ENCODE measurements around the gene FRMD1.

Gene FRMD1

DNA sequence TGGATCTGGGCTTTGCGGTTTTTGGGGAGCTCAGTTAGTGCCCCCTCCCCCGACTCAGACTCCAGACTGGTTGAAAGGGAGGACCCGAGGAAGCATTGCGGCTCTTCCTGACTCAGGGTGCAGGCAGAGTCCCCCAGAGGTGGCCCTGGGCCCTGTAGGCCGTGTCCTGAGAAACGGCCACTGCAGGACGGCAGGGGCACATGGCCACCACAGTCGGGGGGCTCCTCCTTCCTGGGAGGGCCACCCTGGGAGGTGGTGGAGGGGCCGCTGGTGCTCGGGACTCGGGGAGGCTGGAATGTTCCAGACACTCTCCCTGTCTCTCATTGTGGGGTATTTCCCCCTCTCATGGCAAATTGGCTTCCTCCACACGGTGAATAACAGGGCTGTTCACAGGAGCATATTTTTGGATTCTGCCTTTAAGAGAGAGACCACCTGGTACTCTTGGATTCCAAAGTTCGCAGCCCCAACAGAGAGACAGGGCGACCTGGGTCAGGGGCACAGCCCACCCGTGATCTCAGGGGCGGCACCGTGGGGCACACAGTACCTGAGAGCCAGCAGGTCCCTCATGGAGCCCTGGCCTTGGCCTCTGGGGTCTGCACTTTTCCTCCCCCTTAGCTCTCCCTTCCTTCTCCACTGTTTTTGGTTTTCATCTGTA, 35.7 kb downstream of the FRMD1 start:
- POLR2A ChIA-PET: no interaction called here
- peaks cover 0 to 1% (median 0%) of the 10 kb centered on the region in 5 experiments for H3K27me3 ChIP-seq (replicated peaks in 2 of 5; ENCODE audit: control insufficient read depth in 4 of 5, insufficient read depth in 5 of 5, low read length in 4 of 5)

DNA sequence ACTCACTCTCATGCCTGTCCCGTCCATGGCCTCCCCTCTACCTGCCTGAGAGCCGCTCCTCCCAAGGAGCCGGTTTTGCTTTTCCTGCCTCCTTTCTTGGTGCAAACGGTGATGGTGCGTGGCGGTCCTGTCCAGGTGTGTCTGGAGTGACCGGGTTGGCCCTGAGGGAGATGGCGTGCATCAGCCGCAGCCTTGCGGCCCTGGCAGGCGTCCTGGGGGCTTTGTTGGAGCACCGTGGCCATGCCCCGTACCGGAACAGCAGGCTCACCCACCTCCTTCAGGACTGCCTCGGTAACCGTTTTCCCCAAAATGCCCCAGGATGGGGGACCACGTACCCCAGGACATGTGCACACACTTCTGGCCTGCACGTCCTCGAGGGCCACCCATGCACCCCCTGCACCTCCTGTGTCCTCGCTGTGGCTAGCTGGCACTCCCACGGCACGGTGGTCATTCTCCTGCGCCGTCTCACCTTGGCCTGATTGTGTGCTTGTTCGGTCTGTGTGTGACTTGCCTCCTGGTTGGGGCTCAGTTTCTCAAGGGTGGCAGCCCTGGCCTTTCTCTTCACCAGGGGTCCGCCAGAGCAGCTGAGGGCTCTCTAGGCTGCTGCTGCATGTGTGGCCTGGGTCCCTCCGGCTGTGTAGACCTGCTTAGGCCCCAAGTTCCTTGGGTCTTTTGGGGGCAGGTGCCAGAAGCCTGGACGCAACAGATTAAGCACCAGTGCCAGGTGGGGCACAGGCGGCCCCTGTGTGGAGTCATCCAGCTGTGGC, 36.4 kb downstream of the FRMD1 start:
- no peaks in the 10 kb centered on the region for H3K4me1 ChIP-seq (ENCODE audit: control extremely low read depth in 1 of 4, control insufficient read depth in 4 of 4, insufficient read depth in 4 of 4, low read length in 3 of 4)
- no peak overlapping the region for H3K4me3 ChIP-seq (ENCODE audit: control insufficient read depth in 1 of 7, extremely low read depth in 1 of 7, insufficient read depth in 4 of 7, low read depth in 2 of 7, low read length in 6 of 7)
- POLR2A ChIA-PET: no interaction called here
- no peak for DNase-seq
- H3K27me3 ChIP-seq (replicated peaks in 2 of 5; ENCODE audit: control insufficient read depth in 4 of 5, insufficient read depth in 5 of 5, low read length in 4 of 5): peaks cover 0 to 8% (median 0%) of the 10 kb centered on the region in 5 experiments
- CTCF ChIA-PET: no interaction called here
- H3K9me3 ChIP-seq (ENCODE audit: control extremely low read depth in 1 of 5, control insufficient read depth in 4 of 5, insufficient read depth in 2 of 5, low read depth in 1 of 5, low read length in 4 of 5): peaks cover 0 to 52% (median 31%) of the 10 kb centered on the region in 5 experiments
- H3K27ac ChIP-seq (ENCODE audit: insufficient read depth in 1 of 2, low read depth in 1 of 2, low read length in 2 of 2, poor library complexity in 1 of 2, severe bottlenecking in 2 of 2): no peak overlapping the region
- no peaks in the 10 kb centered on the region for H3K36me3 ChIP-seq (ENCODE audit: control insufficient read depth in 4 of 4, insufficient read depth in 4 of 4, low read length in 3 of 4)
- WGBS (ENCODE audit: insufficient coverage): 96% methylated on average over 29 of the region's 29 CpGs

More for the DNA sequence above, 35.7 kb downstream of the FRMD1 start:
- no peaks in the 10 kb centered on the region for H3K36me3 ChIP-seq (ENCODE audit: control insufficient read depth in 4 of 4, insufficient read depth in 4 of 4, low read length in 3 of 4)
- H3K4me3 ChIP-seq (ENCODE audit: control insufficient read depth in 1 of 7, extremely low read depth in 1 of 7, insufficient read depth in 4 of 7, low read depth in 2 of 7, low read length in 6 of 7): no peak overlapping the region
- peaks cover 0 to 45% (median 29%) of the 10 kb centered on the region in 5 experiments for H3K9me3 ChIP-seq (ENCODE audit: control extremely low read depth in 1 of 5, control insufficient read depth in 4 of 5, insufficient read depth in 2 of 5, low read depth in 1 of 5, low read length in 4 of 5)
- WGBS (ENCODE audit: insufficient coverage): 93% methylated on average over 13 of the region's 17 CpGs
- CTCF ChIA-PET: no interaction called here
- H3K4me1 ChIP-seq (ENCODE audit: control extremely low read depth in 1 of 4, control insufficient read depth in 4 of 4, insufficient read depth in 4 of 4, low read length in 3 of 4): no peaks in the 10 kb centered on the region
- no peak for DNase-seq
- no peak overlapping the region for H3K27ac ChIP-seq (ENCODE audit: insufficient read depth in 1 of 2, low read depth in 1 of 2, low read length in 2 of 2, poor library complexity in 1 of 2, severe bottlenecking in 2 of 2)

GRCh38 chr6:168041928-168042327, 37.1 kb downstream of the FRMD1 start:
- ChIA-PET CTCF (no interaction called here), POLR2A (no interaction called here)
- H3K4me3 ChIP-seq (ENCODE audit: control insufficient read depth in 1 of 7, extremely low read depth in 1 of 7, insufficient read depth in 4 of 7, low read depth in 2 of 7, low read length in 6 of 7): no peak overlapping the region
- peaks cover 0 to 13% (median 0%) of the 10 kb centered on the region in 5 experiments for H3K27me3 ChIP-seq (replicated peaks in 2 of 5; ENCODE audit: control insufficient read depth in 4 of 5, insufficient read depth in 5 of 5, low read length in 4 of 5)
- H3K9me3 ChIP-seq (ENCODE audit: control extremely low read depth in 1 of 5, control insufficient read depth in 4 of 5, insufficient read depth in 2 of 5, low read depth in 1 of 5, low read length in 4 of 5): peaks cover 0 to 59% (median 33%) of the 10 kb centered on the region in 5 experiments
- no peak overlapping the region for H3K27ac ChIP-seq (ENCODE audit: insufficient read depth in 1 of 2, low read depth in 1 of 2, low read length in 2 of 2, poor library complexity in 1 of 2, severe bottlenecking in 2 of 2)
- no peaks in the 10 kb centered on the region for H3K36me3 ChIP-seq (ENCODE audit: control insufficient read depth in 4 of 4, insufficient read depth in 4 of 4, low read length in 3 of 4)
- H3K4me1 ChIP-seq (ENCODE audit: control extremely low read depth in 1 of 4, control insufficient read depth in 4 of 4, insufficient read depth in 4 of 4, low read length in 3 of 4): no peaks in the 10 kb centered on the region
- WGBS (ENCODE audit: insufficient coverage): 99% methylated on average over 15 of the region's 15 CpGs
- no peak for DNase-seq

DNA sequence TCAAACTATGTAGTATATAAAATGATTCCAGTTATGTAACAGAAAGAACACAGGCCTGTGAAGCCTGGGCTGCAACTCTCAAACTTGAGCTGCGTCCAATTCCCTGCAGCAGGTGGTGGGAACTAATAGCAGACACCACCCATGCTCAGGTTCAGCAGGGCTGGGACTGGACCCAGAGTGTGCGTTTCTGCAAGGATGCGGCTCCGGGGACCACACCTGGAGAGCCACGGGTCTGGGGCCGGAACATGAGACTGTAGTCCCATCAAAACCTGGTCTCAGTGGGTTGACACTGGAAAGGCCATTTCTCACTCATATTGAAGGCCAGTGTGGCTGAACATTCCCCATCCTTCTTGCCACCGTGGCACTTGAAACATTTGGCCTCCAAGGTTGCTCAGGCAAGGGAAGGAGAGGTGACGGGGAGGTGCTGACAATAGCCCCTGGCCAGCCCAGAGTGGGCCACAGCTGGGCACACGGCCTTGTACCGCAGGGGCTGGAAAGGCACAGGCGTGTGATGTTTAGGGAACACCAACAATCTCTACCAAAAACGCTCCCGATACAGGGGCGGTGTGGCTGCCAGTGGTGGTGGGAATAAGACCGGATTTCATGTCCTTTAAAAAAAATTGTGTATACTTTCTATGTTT, 38.0 kb downstream of the FRMD1 start:
- Histone ChIP-seq H3K4me3 (ENCODE audit: control insufficient read depth in 1 of 7, extremely low read depth in 1 of 7, insufficient read depth in 4 of 7, low read depth in 2 of 7, low read length in 6 of 7) (no peak overlapping the region), H3K4me1 (ENCODE audit: control extremely low read depth in 1 of 4, control insufficient read depth in 4 of 4, insufficient read depth in 4 of 4, low read length in 3 of 4) (peaks cover 0 to 1% (median 0%) of the 10 kb centered on the region in 4 experiments), H3K27me3 (replicated peaks in 2 of 5; ENCODE audit: control insufficient read depth in 4 of 5, insufficient read depth in 5 of 5, low read length in 4 of 5) (peaks cover 0 to 22% (median 2%) of the 10 kb centered on the region in 5 experiments), H3K36me3 (ENCODE audit: control insufficient read depth in 4 of 4, insufficient read depth in 4 of 4, low read length in 3 of 4) (no peaks in the 10 kb centered on the region), H3K9me3 (ENCODE audit: control extremely low read depth in 1 of 5, control insufficient read depth in 4 of 5, insufficient read depth in 2 of 5, low read depth in 1 of 5, low read length in 4 of 5) (peaks cover 0 to 64% (median 34%) of the 10 kb centered on the region in 5 experiments), H3K27ac (ENCODE audit: insufficient read depth in 1 of 2, low read depth in 1 of 2, low read length in 2 of 2, poor library complexity in 1 of 2, severe bottlenecking in 2 of 2) (no peak overlapping the region)
- 99% methylated on average over 11 of the region's 15 CpGs for WGBS (ENCODE audit: insufficient coverage)
- POLR2A ChIA-PET: no interaction called here
- no peak for DNase-seq
- CTCF ChIA-PET: no interaction called here

DNA sequence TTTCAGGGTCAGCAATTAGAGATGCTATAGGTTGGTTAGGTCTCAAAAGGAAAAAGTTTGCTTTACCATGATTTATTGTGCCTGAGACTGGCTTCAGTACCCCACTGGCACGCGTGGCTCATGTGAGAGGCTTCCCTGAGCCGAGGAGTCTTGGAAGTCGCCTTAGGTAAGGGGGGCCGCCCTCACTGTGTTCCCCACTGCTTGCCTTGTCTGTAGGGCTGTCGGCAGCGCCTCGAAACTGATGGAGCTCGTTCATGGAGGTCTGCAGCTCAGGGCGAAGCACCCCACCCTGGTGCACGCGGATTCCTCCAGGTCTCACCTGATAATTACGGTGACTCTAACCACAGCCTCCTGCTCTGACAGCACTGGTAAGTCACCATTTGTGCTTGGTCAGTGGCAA, 39.2 kb downstream of the FRMD1 start:
- DNase-seq: peak in 2 of 3 donors; percentile 7 to 15

GRCh38 chr6:168039301-168039700, 39.7 kb downstream of the FRMD1 start:
- peaks cover 0 to 38% (median 10%) of the 10 kb centered on the region in 5 experiments for H3K27me3 ChIP-seq (replicated peaks in 2 of 5; ENCODE audit: control insufficient read depth in 4 of 5, insufficient read depth in 5 of 5, low read length in 4 of 5)
- POLR2A ChIA-PET: no interaction called here
- H3K4me3 ChIP-seq (ENCODE audit: control insufficient read depth in 1 of 7, extremely low read depth in 1 of 7, insufficient read depth in 4 of 7, low read depth in 2 of 7, low read length in 6 of 7): no peak overlapping the region
- peaks cover 0 to 7% (median 1%) of the 10 kb centered on the region in 4 experiments for H3K4me1 ChIP-seq (ENCODE audit: control extremely low read depth in 1 of 4, control insufficient read depth in 4 of 4, insufficient read depth in 4 of 4, low read length in 3 of 4)
- WGBS (ENCODE audit: insufficient coverage): 93% methylated on average over 3 of the region's 4 CpGs
- no peak overlapping the region for H3K27ac ChIP-seq (ENCODE audit: insufficient read depth in 1 of 2, low read depth in 1 of 2, low read length in 2 of 2, poor library complexity in 1 of 2, severe bottlenecking in 2 of 2)
- CTCF ChIA-PET: no interaction called here
- no peaks in the 10 kb centered on the region for H3K36me3 ChIP-seq (ENCODE audit: control insufficient read depth in 4 of 4, insufficient read depth in 4 of 4, low read length in 3 of 4)
- DNase-seq: no peak
- peaks cover 0 to 79% (median 41%) of the 10 kb centered on the region in 5 experiments for H3K9me3 ChIP-seq (ENCODE audit: control extremely low read depth in 1 of 5, control insufficient read depth in 4 of 5, insufficient read depth in 2 of 5, low read depth in 1 of 5, low read length in 4 of 5)

More for the DNA sequence above, 39.2 kb downstream of the FRMD1 start:
- H3K9me3 ChIP-seq (ENCODE audit: control extremely low read depth in 1 of 5, control insufficient read depth in 4 of 5, insufficient read depth in 2 of 5, low read depth in 1 of 5, low read length in 4 of 5): peaks cover 0 to 74% (median 41%) of the 10 kb centered on the region in 5 experiments
- H3K36me3 ChIP-seq (ENCODE audit: control insufficient read depth in 4 of 4, insufficient read depth in 4 of 4, low read length in 3 of 4): no peaks in the 10 kb centered on the region
- 91% methylated on average over 12 of the region's 13 CpGs for WGBS (ENCODE audit: insufficient coverage)
- H3K27me3 ChIP-seq (replicated peaks in 2 of 5; ENCODE audit: control insufficient read depth in 4 of 5, insufficient read depth in 5 of 5, low read length in 4 of 5): peaks cover 0 to 33% (median 7%) of the 10 kb centered on the region in 5 experiments
- H3K4me3 ChIP-seq (ENCODE audit: control insufficient read depth in 1 of 7, extremely low read depth in 1 of 7, insufficient read depth in 4 of 7, low read depth in 2 of 7, low read length in 6 of 7): no peak overlapping the region
- CTCF ChIA-PET: no interaction called here
- no peak overlapping the region for H3K27ac ChIP-seq (ENCODE audit: insufficient read depth in 1 of 2, low read depth in 1 of 2, low read length in 2 of 2, poor library complexity in 1 of 2, severe bottlenecking in 2 of 2)
- POLR2A ChIA-PET: no interaction called here
- peaks cover 0 to 7% (median 1%) of the 10 kb centered on the region in 4 experiments for H3K4me1 ChIP-seq (ENCODE audit: control extremely low read depth in 1 of 4, control insufficient read depth in 4 of 4, insufficient read depth in 4 of 4, low read length in 3 of 4)

Measured in common myeloid progenitor, CD34-positive (primary cell).